NCI-H2196 (cell line): ENCODE results near the gene COL26A1.
"Not testable (repeated sequence)": the region's sequence is repeated elsewhere in the genome, so short reads cannot be mapped to it uniquely, and the experiment has no call there.

ENCODE experiments used
- DNase-seq: peaks from one replicate; lab custom pipeline; 2025; ENCODE audit not compliant: unreplicated experiment; lab: John Stamatoyannopoulos, UW

COL26A1 gene

DNA sequence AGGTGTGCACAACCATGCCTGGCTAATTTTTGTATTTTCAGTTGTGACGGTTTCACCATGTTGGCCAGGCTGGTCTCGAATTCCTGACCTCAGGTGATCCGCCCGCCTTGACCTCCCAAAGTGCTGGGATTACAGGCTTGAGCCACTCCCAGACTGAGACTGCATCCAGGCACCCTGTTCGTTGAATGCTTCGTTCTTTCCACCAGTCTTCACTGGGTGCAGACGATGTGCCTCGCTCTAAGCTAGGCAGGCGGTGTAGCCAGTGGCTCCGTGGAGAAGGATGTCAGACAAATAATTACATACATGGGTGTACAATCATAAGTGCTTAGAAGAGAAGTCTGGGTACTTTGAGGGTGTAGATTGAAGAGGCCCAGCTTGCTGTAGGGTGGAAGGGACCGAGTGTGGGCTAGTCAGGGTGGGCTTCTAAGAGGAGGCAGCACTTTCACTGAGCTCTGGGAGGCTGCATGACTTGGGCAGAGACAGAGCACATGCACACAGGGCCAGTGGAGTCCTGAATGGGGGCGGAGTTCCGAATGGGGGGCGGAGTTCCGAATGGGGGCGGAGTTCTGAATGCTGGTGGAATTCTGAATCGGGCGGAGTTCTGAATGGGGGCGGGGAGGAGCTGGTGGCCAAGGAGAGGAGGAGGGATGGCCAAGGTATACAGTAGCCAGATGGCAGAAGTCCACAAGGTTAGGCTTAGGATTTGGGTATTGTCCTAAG, 74.3 kb downstream of the COL26A1 start:
- DNase-seq = peak; percentile 14

DNA sequence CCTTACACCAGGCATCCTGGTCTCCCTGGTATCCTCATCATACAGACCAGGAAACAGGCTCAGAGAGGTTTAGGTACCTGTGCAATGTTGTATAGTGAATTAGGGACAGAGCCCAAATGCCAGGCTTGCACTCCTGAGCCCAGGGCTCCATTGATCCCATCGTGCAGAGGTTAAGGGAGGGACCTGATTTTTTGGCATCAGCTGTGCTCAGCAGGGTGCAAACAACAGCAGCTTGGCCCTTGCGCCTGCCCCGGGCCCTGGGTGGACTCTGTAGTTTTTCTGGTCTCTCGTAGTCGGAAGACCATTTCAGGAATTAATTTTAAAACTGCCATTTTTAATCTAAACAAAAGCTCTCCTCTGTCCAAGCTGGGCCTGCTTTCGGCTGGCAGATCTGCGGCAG, 79.2 kb downstream of the COL26A1 start:
- no peak for DNase-seq

DNA sequence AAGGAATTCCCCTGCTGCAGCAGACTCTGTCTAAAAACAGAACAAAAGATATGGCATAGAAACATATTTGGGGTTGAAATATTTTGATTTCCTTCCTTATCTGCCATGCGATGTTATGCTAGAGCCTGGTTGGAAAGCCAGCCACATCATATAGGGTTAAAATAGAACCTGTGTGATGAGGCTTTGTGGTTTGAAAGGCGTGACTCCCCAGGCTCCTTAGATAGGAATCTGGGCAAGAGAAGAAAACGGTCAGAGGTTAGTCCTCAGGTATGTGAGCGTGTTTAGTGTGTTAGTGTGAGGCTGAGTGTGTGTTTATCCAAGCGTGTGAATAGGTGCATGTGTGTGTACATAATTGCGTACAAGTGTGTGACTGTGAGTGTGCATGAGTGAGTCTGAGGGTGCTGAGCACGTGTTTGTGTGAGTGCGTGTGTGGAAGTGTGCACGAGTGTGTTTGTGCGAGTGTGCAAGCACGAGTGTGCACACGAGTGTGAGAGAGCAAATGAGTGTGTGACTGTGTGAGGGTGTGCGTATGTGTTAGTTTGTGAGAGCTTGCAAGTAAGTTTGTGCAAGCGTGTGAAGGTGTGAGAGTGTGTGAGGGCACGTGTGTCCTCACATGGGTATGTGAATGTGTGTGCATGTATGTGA, 79.9 kb downstream of the COL26A1 start:
- no peak for DNase-seq

DNA sequence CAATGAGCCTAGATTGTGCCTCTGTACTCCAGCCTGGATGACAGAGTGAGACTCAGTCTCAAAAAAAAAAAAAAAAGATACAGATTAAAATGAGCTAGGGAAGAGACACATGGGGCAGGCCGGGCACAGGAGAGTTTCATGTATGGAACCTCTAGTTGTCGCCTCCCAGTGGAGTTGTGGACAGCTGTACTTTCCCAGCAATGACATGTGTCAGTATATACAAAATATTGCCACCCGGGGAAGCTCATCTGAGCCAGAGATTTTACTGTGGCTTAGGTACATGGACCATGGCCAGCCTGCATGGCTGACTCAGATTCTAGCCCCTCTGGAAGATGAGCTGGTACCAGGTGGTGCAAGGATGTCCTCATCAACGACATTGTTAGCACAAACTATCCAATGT, 87.4 kb downstream of the COL26A1 start:
- DNase-seq = no peak

DNA sequence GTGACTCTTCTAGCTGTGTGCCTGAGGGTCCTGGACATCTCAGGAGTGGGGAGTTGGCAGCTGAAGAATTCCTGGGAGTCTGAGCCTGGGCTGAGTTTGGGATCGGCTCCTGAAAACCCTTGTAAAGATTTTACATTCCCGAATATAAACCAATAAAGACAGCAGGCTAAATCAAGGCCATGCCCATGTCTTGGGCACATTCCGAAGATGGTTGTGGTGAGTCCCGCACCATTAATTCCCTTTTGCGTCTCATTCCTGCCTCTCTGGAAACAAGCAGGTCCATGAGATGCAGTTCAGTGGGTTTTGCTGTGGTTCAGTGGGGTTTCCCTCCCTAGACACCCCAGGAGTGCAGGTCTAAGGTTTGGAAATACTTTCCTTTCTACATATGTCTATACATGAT, 90.9 kb downstream of the COL26A1 start:
- DNase-seq = no peak

DNA sequence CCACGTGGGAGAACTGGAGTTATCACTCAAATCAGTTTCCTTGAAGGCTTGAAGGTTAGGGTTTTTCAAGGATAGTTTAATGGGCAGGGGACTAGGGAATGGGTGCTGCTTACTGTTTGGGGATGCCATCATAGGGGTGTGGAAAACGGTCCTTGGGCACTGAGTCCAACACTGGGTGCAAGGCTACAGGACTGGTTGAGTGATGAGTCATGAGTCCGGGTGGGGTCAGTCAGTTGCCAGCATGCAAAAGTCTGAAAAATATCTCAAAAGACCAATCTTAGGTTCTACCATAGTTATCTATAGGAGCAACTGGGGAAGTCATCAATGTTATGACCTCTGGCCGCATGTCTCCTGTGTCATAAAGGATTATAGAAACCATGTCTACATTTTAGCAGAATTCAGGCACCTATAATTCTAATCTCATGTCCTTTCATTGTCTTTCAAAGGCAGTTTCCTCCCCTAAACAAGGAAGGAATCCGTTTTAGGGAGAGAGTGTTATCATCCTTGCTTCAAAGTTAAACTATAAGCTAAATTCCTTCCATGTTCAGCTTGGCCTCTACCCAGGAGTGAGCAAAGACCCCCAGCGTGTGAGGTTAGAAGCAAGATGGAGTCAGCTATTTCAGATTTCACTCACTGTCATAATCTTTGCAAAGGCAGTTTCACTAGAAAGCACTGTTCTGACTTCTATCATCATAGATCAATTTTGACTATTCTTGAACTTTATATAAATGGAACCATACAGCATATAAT, 94.5 kb downstream of the COL26A1 start:
- no peak for DNase-seq

DNA sequence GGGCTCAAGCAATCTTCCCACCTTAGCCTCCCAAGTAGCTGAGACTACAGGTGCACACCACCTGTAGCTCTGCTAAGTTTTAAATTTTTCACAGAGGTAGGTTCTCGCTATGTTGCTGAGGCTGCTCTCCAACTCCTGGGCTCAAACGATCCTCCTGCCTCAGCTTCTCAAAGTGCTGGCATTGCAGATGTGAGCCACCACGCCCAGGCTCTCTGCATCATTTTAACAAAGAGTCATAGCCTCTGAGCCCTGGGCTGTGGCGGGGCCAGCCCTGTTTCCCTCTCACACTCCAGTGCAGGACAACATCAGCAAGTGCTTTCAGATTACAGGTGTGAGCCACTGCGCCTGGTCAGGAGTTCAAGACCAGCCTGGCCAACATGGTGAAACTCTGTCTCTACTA, 102.5 kb downstream of the COL26A1 start:
- DNase-seq = no peak

DNA sequence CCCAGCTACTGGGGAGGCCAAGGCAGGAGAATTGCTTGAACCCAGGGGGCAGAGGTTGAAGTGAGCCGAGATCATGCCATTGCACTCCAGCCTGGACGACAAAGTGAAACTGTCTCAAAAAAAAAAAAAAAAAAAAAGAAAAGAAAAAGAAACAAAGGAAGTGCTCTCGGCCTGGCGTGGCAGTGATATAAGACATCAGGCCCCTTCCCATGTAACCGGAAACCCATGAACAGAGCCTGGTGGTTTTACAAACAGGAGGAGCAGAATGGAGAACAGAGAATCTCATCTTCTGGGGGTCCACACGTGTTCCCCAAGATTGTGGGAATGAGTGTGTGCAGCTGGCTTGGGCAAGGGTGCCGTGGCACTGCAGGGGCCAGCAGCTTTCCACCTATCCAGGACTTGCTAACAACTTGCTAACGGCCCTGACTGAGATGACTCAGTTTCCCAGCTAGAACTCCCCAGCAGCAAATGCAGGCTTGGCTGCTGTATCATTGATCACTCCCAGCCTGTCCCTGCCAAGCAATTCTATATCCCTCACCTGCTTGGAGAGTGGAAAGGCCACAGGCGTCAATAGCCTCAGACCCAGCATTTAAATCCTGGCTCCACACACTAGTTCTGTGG, 103.0 kb downstream of the COL26A1 start:
- no peak for DNase-seq

DNA sequence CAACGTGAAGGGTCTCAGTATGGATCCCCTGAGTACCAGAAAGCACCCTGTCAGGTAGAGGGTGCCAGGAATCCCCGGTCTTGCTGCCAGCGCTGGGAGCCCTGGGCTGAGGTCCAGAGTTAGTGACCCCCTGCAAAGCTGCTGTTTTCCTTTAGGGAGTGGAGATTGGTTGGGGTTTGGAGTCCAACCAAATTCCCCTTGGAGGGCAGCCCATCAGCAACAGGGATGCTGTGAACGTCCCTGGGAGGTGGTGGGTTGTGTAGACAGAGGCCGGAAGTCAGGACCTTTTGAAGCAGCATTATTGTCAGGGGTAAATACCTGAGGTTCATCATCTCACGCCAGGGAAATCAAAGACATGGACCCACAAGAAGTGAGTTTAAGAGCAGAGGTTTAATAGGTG, 104.2 kb downstream of the COL26A1 start:
- DNase-seq = no peak

DNA sequence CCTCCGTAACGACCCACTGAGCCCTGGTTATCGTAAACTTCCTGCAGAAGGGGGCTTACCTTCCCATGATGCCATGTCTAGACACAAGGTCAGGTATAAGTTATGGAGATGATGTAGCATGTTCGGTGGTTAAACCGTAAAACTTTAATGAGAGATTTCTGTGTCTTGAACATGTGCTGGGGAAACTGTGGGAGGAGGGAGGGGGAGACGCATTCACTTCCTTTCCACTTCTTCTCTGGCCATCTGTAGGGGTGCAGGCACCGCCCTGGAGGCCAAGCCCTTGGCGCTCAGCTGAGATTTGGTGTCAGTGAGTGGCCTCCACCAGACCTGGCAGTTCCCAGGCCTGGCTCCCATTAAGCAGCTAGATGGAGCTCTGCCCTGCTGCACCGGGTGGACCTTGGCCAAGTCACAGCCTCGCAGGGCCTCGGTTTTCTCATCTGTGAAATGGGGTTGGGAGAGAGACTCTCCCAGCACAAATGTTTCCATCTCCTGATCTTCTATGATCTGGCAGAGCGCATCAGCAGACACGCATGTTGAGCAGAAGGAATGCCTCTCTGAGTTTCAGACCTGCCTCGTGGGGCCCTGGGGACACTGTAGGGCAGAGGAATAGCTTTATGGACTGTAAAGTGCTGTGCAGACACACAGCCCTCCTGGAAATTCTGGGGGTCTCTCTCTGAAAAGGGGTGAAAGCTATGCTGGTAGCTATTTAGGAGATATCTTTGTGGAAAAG, 106.0 kb downstream of the COL26A1 start:
- no peak for DNase-seq

DNA sequence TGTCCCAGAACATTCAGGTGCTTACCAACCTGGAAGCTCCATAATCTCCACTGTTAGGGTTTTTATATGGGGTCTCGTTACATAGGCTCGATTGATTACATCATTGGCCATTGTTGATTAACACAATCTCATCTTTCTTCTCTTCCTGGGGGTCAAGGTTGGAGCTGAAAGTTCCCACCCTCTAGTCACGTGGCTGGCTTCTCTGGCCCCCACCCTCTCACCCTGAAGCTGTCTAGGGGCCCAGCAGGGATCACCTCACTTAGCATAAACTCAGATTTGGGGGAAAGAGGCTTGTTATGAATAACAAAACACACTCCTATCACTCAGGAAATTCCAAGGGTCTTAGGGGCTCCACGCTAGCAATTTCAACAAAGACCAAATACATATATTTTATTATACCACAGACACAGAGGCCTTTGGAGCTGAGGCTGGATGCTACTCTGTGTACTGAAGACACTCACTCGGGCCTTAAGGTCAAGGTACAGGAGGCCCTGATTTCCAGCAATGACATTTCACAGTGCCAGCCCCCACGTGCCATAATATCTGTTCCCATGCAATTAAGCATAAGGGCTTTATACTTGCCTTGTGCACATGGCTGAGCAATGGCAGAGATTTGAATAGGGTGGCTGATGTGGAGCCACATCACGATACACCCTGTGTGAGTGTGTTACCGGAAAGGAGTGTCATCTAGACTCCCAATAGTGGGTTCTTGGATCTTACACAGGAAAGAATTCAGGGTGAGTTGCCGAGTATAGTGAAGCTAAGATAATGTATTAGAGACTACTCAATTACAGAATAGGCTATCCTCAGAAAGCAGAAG, 108.2 kb downstream of the COL26A1 start:
- no peak for DNase-seq

DNA sequence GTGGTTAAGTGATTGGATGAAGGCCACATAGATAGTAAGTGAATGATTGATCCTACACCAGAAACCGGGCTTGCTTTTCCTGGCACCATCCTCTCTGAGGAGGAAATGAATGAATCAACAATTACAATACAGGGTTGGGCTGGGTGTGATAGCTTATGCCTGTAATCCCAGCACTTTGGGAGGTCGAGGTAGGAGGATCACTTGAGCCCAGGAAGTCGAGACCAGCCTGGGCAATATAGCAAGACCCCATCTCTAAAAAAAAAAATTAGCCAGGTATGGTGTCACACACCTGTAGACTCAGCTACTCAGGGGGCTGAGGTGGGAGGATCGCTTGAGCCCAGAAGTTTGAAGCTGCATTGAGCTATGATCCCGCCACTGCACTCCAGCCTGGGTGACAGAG, 111.5 kb downstream of the COL26A1 start:
- DNase-seq = no peak

DNA sequence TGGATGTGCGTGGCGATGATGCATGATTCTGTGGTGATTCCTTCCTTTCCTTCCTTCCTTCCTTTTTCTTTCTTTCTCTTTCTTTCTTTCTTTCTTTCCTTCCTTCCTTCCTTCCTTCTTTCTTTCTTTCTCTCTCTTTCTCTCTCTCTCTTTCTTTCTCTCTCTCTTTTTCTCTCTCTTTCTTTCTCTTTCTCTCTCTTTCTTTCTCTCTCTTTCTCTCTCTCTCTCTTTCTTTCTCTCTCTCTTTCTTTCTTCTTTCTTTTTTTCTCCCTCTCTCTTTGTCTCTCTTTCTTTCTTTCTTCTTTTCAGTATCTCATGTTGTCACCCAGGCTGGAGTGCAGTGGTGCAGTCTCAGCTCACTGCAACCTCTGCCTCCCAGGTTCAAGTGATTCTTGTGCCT, 113.0 kb downstream of the COL26A1 start:
- not testable (repeated sequence) for DNase-seq

DNA sequence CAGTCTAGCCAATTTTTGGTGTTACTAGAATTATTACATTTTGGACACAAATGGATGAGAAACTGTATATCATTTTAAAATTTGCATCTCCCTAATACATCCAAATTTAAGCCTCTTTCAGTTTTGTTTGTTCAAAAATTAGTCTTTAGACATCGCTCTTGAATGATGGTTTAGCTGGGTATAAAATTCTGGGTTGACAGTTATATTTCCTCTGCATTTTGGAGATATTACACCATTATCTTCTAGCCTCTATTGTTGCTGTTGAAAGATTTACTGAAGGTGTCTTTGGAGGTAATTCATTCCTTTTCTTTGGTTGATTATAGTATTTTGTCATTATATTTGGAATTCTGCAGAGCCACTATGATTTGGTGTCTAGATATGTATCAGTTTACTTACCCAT, 116.5 kb downstream of the COL26A1 start:
- DNase-seq = no peak

DNA sequence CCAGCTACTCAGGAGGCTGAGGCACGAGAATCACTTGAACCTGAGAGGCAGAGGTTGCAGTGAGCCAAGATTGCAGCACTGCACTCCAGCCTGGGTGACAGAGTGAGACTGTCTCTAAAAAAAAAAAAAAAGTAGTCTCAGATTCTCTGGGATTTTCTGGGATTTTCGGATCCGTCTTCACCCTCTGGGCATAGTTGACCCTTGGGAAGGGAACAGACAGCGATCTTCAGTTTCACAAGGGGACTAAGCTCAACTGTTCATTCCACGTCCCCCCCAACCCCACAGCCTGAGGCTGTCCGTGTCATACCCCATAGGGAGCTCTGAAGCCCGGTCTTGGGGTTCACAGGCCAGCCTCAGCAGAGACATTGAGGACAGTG, 123.4 kb downstream of the COL26A1 start:
- DNase-seq = not testable (repeated sequence)

DNA sequence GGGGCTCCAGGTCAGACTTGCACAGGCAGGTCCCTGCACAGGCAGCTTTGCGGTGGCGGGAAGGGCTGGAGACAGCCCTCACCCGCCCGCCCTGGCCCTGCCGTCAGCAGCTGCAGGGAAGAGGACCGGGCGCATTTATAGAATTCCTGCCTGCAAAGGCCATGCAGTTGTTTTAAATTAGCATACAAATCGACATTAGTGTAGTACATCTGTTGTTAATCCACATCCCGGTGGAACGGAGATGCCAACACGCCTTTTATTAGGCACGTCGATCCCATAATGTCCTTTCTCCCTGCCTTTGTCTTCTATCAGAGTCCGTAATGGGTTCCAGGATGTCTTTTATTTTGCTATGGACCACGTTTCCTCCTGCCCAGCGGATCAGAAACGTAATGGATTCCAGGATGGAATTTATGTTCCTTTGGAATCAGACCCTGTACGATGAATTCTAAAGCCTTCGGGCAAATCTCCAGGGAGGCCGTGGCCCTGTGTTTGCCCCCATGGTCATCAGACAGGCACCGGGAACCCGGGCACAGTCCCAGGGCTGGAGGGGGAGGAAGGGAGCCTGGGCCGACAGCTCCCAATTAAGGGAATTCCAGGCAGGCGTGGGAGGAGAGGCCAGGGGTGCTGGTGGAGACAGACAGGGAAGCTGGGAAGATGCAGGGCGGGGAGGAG, 123.9 kb downstream of the COL26A1 start:
- no peak for DNase-seq

DNA sequence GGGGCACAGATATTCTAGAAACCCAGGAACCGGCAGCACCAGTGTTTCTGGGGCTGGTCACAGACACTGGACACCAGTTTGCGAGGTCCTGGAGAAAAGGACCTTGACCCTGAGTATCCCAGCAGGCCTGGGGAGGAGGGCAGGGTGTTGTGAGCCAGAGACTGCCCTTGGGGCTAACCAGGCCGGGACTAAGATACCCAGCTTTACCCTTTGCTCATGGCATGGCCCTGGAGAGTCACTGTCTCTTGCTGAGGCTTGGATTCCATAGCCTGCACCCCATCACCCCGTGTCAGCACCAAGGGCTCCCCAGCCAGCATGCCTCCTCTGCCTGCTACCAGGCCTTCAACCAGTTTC, 124.4 kb downstream of the COL26A1 start:
- DNase-seq = no peak

DNA sequence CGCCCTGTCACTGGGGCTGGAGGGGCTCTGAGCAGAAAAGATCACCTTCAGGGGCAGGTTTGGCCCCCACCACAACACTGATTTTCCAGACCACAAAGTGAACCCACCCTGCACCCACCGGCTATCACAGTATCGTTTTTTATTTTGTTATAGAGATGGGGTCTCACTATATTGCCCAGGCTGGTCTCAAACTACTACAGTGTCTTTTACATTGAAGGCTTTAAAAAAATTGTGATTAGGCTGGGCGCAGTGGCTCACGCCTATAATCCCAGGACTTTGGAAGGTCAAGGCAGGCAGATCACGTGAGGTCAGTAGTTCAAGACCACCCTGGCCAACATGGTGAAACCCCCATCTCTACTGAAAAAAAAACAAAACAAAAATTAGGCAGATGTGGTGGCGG, 125.1 kb downstream of the COL26A1 start:
- DNase-seq = no peak

DNA sequence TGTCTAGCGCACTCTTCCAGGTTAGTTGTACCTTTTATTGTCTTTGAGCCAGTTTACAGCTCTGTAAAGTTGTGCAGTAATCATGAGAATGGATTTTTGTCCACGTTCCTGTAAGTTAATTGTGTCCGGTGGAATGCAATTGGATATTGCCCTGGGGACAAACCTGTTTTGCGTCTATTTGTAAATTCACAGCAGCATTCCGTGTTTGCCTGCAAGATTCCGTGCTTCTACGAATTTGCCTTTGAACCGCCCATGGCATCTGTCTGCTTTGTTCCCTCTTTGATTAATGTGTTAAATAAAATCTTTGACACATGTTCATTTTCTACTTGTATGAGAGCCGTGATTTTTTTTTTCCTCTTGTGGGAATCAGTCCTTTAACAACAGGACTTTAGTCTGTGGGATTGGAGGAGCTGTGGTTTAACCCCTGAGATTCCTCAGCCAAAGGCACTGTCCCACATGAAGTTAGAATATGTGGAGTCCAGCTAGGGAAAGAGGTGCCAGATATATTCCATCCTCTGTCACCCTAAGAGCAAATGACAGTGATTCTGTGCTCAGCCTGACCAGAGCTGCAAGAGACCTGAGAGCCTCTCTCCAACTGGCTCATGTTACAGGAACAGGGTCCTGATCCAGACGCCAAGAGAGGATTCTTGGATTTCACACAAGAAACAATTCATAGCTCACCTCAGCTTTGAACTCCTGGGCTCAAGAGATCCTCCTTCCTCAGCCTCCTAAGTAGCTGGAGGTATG, 126.3 kb downstream of the COL26A1 start:
- DNase-seq = no peak
